Vagina (tissue), 2 donors: ENCODE data around the gene HS6ST3.

Experiments
- CTCF ChIP-seq, 3 experiments: fragments of 450-650 bp in 2 of 3; fragments of 200-600 bp in 1 of 3; sonication (generic) in 1 of 3; IDR thresholded peaks; one replicate each; pipeline ENCODE4 v1.5.1; 2017 to 2019; ENCODE audit warnings: antibody characterized with exemption in 3 of 3, mild to moderate bottlenecking in 2 of 3, moderate library complexity in 2 of 3
- POLR2AphosphoS5 ChIP-seq, 2 donors: sonication (generic); formaldehyde crosslinking; IDR thresholded peaks; one replicate each; pipeline ENCODE4 v1.9.0; 2017; ENCODE audit warnings: antibody characterized with exemption in 2 of 2, mild to moderate bottlenecking in 2 of 2, low read depth in 1 of 2; ENCODE audit not compliant: insufficient read depth in 1 of 2

GRCh38 chr13:96730676-96731075, 640.8 kb downstream of the HS6ST3 start:
- TF ChIP-seq CTCF (IDR thresholded peaks at IDR 0.05) (no peak), POLR2AphosphoS5 (IDR thresholded peaks at IDR 0.05; ENCODE audit: insufficient read depth in 1 of 2, low read depth in 1 of 2) (no peak)
